Right renal pelvis (tissue), 4 donors: ENCODE measurements around the gene KRT31. TPM values are rescaled to one million over a fixed set of nuclear protein-coding genes. Genes with fewer than 3 reads are reported as not detected.
"Not testable (repeated sequence)": the region's sequence is repeated elsewhere in the genome, so short reads cannot be mapped to it uniquely, and the experiment has no call there.

Experiments
- DNase-seq, 4 donors: peaks; one replicate each; pipeline ENCODE4 v3.0.0-alpha.2; 2013; ENCODE audit warnings: low read depth in 4 of 4, low spot score in 3 of 4, missing footprints in 1 of 4
- polyA plus RNA-seq, 4 donors: library from polyadenylated mRNA; unstranded; fragments of 120-200 nt; gene quantifications; one replicate each; pipeline ENCODE4 v1.2.1, GENCODE V29; 2013; ENCODE audit not compliant: insufficient read length in 4 of 4

KRT31 gene
- not detected for polyA plus RNA-seq

- no peak for DNase-seq
Observed at GRCh38 chr17:41396996-41397660, at the start of gene KRT31. KRT31 (minus strand) TSS chr17:41397608; CDS start chr17:41397539, 69 bp downstream.

- DNase-seq: no peak
Observed at GRCh38 chr17:41446806-41447205, 49.4 kb upstream of the KRT31 start.

GRCh38 chr17:41444640-41445039 lies 47.2 kb upstream of the KRT31 start:
- no peak for DNase-seq

- no peak for DNase-seq
Observed at GRCh38 chr17:41444186-41444585, 46.8 kb upstream of the KRT31 start.

- DNase-seq: no peak
Observed at GRCh38 chr17:41442739-41443138, 45.3 kb upstream of the KRT31 start.

GRCh38 chr17:41440531-41441033 lies 43.2 kb upstream of the KRT31 start, which contains the start of gene KRT38:
KRT38 (minus strand) TSS chr17:41440983; CDS start chr17:41440921, 62 bp downstream.
- no peak for DNase-seq

GRCh38 chr17:41439375-41439774 lies 42.0 kb upstream of the KRT31 start:
- DNase-seq: no peak

- DNase-seq: no peak
Observed at GRCh38 chr17:41437769-41438168, 40.4 kb upstream of the KRT31 start.

GRCh38 chr17:41437254-41437653 lies 39.8 kb upstream of the KRT31 start:
- no peak for DNase-seq

- DNase-seq: no peak
Observed at GRCh38 chr17:41434415-41434814, 37.0 kb upstream of the KRT31 start.

GRCh38 chr17:41434005-41434404 lies 36.6 kb upstream of the KRT31 start:
- DNase-seq: no peak

GRCh38 chr17:41433586-41433985 lies 36.2 kb upstream of the KRT31 start:
- no peak for DNase-seq

- not testable (repeated sequence) for DNase-seq
Observed at GRCh38 chr17:41430376-41430775, 33.0 kb upstream of the KRT31 start.

- DNase-seq: no peak
Observed at GRCh38 chr17:41429667-41430066, 32.3 kb upstream of the KRT31 start.

GRCh38 chr17:41428591-41429291 lies 31.3 kb upstream of the KRT31 start:
- no peak for DNase-seq

- no peak for DNase-seq
Observed at GRCh38 chr17:41424111-41424635, 26.8 kb upstream of the KRT31 start, which contains the start of gene KRT37. KRT37 (minus strand) TSS chr17:41424585; CDS start chr17:41424523, 62 bp downstream.

GRCh38 chr17:41422586-41422985 lies 25.2 kb upstream of the KRT31 start:
- DNase-seq: not testable (repeated sequence)

GRCh38 chr17:41421617-41422016 lies 24.2 kb upstream of the KRT31 start:
- no peak for DNase-seq

- peak in 1 of 4 donors; percentile 12 for DNase-seq
Observed at GRCh38 chr17:41421116-41421515, 23.7 kb upstream of the KRT31 start.

GRCh38 chr17:41420134-41420533 lies 22.7 kb upstream of the KRT31 start:
- no peak for DNase-seq

GRCh38 chr17:41419716-41420115 lies 22.3 kb upstream of the KRT31 start:
- no peak for DNase-seq
